GM12873 (cell line): ENCODE results near the gene TTN.

Experiments
- TF ChIP-seq, protein P1 (sequence below): IDR thresholded peaks from 2 replicates; pipeline ENCODE4 v1.5.1; 2012; ENCODE audit warnings: low read depth, mild to moderate bottlenecking, moderate library complexity, low read length, control low read depth; ENCODE audit not compliant: insufficient read depth; ENCODE audit errors: missing control alignments

TTN gene

DNA sequence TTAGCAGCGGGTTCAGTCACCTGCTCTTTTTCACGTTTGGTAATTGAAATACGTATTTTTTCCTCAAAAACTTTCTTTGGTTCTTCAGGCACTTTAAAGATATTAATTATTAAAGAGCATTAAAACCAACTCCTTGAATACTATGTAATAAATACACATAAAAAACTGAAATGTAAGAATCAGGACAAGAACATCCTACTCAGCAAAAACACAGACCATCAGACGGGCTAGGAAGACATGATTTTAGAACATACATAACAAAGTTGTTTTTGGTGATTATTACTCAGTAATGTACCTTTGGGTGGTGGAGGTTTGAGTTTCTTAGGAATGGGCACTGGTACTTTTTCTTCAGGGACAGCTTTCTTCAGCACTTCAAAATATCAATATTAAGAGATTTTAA is 126.1 kb downstream of the TTN start:
- TF ChIP-seq, protein P1, sequence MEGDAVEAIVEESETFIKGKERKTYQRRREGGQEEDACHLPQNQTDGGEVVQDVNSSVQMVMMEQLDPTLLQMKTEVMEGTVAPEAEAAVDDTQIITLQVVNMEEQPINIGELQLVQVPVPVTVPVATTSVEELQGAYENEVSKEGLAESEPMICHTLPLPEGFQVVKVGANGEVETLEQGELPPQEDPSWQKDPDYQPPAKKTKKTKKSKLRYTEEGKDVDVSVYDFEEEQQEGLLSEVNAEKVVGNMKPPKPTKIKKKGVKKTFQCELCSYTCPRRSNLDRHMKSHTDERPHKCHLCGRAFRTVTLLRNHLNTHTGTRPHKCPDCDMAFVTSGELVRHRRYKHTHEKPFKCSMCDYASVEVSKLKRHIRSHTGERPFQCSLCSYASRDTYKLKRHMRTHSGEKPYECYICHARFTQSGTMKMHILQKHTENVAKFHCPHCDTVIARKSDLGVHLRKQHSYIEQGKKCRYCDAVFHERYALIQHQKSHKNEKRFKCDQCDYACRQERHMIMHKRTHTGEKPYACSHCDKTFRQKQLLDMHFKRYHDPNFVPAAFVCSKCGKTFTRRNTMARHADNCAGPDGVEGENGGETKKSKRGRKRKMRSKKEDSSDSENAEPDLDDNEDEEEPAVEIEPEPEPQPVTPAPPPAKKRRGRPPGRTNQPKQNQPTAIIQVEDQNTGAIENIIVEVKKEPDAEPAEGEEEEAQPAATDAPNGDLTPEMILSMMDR: no peak

DNA sequence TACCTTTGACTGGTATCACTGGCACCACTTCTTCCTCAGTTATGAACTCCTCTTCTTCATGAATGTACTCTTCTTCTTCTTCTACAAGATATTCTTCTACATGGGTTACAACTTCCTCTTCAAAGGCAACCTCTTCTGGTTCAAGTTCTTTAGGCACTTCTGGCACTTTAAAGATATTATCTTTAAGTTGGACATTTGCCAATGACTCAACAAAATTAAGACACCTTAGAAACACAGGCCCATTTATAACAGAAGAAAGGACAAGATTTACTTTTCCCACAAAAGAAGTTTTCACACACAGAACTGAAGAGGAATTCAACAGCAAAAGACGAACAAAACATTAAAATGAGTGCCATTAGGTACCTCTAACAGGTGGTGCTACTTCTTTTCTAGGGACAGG is 127.3 kb downstream of the TTN start:
- TF ChIP-seq, protein P1: no peak

DNA sequence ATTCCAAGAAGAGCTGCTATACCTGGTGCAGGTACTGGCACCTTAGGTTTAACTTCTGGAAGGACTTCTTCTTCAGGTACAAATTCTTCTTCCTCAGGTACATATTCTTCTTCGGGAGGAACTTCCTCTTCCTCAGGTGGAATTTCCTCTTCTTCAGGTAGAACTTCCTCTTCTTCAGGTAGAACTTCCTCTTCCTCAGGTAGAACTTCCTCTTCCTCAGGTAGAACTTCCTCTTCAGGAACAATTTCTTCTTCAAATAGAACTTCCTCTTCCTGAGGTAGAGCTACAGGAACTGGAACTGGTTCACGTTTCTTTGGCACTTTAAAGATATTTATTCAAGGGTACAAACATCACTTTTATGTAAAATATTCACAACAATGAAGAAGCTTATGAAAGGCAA is 129.6 kb downstream of the TTN start:
- TF ChIP-seq, protein P1: no peak

DNA sequence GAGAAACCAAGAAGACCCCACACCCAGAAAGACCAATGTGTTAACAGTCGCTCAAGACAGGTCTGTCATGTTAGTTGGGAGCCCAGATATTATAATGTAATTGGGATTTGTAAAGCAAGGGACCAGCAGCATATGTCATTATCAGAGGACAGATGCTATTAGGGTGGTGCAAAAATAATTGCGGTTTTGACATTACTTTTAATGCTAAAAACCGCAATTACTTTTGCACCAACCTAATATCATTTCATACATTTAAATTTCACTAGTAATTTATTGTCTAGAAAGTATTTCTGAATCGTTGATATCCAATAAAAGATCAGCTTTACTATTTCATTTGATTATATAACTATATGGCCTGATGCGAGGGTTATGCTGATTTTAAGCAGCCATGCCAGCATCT is 131.2 kb downstream of the TTN start:
- TF ChIP-seq, protein P1: no peak

DNA sequence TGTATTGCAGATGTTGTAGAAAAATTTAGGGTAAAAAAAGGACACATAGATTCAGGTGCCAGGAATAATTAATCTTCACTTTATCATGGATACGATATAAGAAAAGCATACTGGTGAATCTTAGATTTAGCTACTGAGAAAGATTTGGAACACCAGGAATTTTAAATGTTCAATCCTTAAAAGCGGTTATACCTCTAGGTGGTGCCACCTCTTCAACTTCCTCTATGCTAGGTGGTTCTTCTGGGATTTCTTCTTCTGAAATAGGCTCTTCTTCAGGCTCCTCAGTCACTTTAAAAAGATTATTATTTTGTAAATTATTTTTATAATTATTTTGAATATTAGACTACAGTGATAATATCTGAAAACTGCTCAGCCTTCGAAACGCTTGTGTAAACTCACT is 133.1 kb downstream of the TTN start:
- TF ChIP-seq, protein P1: no peak

DNA sequence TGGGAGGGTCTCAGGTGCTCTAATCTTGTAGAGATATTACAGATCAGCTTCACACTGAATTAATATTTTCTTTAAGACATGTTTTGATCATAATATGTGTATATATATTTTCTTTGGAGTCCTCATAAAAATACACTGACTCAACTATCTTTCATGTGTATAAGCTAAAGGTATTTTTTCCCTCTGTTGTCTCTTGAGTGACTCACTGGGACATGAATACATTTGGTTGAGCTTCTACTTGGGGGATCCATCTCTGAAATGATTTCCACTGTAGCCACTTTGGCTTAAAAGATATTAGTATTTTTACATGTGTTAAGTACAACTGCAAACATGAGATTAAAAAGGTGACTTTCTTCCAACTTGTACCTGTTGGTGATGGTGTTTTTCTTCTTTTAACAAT is 140.8 kb downstream of the TTN start:
- TF ChIP-seq, protein P1: no peak

DNA sequence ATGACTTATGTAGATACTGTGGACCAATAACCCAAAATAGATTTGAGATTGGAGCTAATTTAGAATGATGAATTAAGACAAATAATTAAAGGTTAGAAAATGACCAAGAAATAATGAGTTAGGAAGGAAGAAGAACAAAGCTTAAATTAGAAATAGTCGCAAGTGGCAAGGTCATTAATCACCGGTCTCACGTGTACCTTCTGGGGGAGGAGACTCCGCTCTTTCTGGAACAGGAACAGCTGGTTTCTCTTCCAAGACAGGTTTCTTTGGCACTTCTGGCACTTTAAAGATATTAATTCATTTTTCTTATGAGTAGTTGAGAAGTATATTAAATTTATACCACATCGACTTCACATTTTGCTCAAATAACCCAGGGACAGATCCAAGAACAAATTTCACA is 156.7 kb downstream of the TTN start:
- TF ChIP-seq, protein P1: no peak
